Stimulated activated CD4-positive, alpha-beta T cell treated with anti-CD3 and anti-CD28 coated beads, TNF-alpha, amount 100 ng/mL, for 24 hours (primary cell): Measurements from ENCODE around the gene ARMCX1.
"Not testable (repeated sequence)": the region's sequence is repeated elsewhere in the genome, so short reads cannot be mapped to it uniquely, and the experiment has no call there.

Experiments
- DNase-seq, 3 experiments: peaks; one replicate each; pipeline ENCODE4 v3.0.0-alpha.2; 2020; ENCODE audit warnings: low read depth in 3 of 3

Gene ARMCX1

GRCh38 chrX:101550362-101550750 lies at the start of gene ARMCX1:
TSS of gene ARMCX1 (plus strand) at chrX:101550547. CDS start at chrX:101552931, 2,384 bp downstream.
- DNase-seq: peak in 2 of 3 experiments; percentile 1 to 25

GRCh38 chrX:101502929-101503328 lies 47.4 kb upstream of the ARMCX1 start:
- DNase-seq: not testable (repeated sequence)

- DNase-seq: no peak
These were observed 43.0 kb upstream of the ARMCX1 start for GRCh38 chrX:101507372-101507771.

- DNase-seq: no peak
These were observed 42.4 kb upstream of the ARMCX1 start for GRCh38 chrX:101507986-101508385.

GRCh38 chrX:101530944-101531343 lies 19.4 kb upstream of the ARMCX1 start:
- DNase-seq: no peak

GRCh38 chrX:101539116-101539515 lies 11.2 kb upstream of the ARMCX1 start:
- no peak for DNase-seq

GRCh38 chrX:101550751-101551379 lies 518 bp downstream of the ARMCX1 start:
- DNase-seq: peak in 1 of 3 experiments; percentile 7

GRCh38 chrX:101551380-101551767 lies 1.0 kb downstream of the ARMCX1 start:
- DNase-seq: no peak

- DNase-seq: no peak
These were observed 2.4 kb downstream of the ARMCX1 start for GRCh38 chrX:101552714-101553113.

GRCh38 chrX:101564651-101565050 lies 14.3 kb downstream of the ARMCX1 start:
- no peak for DNase-seq

- peak in 1 of 3 experiments; percentile 22 for DNase-seq
These were observed 45.5 kb downstream of the ARMCX1 start for GRCh38 chrX:101595739-101596419.

- DNase-seq: not testable (repeated sequence)
These were observed 49.2 kb downstream of the ARMCX1 start for GRCh38 chrX:101599592-101599991.

- no peak for DNase-seq
These were observed 51.7 kb downstream of the ARMCX1 start for GRCh38 chrX:101602077-101602476.
